Keratinocyte (primary cell): ENCODE results near the gene DCAF12L2.
"Not testable (repeated sequence)": the region's sequence is repeated elsewhere in the genome, so short reads cannot be mapped to it uniquely, and the experiment has no call there.

Experiments used
- EZH2 ChIP-seq: IDR thresholded peaks from one replicate; pipeline ENCODE4 v1.6.1; 2012; ENCODE audit warnings: inconsistent platforms, mild to moderate bottlenecking, low read length, moderate library complexity
- TF ChIP-seq, protein P1 (sequence below), 3 experiments: IDR thresholded peaks in 1 of 3; conservative IDR thresholded peaks in 1 of 3; optimal IDR thresholded peaks in 1 of 3; 2 replicates in 2 of 3; 3 replicates in 1 of 3; pipeline versions ENCODE3 to v1.5.1; 2011; ENCODE audit warnings: low read length in 3 of 3, mild to moderate bottlenecking in 3 of 3, moderate library complexity in 2 of 3, control low read depth in 1 of 3, inconsistent platforms in 1 of 3; ENCODE audit not compliant: insufficient read depth in 2 of 3; ENCODE audit errors: extremely low read depth in 1 of 3

DNA sequence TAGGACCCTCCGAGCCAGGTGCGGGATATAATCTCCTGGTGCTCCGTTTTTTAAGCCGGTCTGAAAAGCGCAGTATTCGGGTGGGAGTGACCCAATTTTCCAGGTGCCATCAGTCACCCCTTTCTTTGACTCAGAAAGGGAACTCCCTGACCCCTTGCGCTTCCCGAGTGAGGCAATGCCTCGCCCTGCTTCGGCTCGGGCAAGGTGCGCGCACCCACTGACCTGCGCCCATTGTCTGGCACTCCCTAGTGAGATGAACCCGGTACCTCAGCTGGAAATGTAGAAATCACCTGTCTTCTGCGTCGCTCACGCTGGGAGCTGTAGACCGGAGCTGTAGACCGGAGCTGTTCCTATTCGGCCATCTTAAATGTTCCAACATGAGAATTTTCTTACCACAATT is 24.8 kb upstream of the DCAF12L2 start:
- TF ChIP-seq, protein P1, sequence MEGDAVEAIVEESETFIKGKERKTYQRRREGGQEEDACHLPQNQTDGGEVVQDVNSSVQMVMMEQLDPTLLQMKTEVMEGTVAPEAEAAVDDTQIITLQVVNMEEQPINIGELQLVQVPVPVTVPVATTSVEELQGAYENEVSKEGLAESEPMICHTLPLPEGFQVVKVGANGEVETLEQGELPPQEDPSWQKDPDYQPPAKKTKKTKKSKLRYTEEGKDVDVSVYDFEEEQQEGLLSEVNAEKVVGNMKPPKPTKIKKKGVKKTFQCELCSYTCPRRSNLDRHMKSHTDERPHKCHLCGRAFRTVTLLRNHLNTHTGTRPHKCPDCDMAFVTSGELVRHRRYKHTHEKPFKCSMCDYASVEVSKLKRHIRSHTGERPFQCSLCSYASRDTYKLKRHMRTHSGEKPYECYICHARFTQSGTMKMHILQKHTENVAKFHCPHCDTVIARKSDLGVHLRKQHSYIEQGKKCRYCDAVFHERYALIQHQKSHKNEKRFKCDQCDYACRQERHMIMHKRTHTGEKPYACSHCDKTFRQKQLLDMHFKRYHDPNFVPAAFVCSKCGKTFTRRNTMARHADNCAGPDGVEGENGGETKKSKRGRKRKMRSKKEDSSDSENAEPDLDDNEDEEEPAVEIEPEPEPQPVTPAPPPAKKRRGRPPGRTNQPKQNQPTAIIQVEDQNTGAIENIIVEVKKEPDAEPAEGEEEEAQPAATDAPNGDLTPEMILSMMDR (optimal IDR thresholded peaks at IDR 0.05 in 1 of 3, IDR thresholded peaks at IDR 0.05 in 1 of 3, conservative IDR thresholded peaks at IDR 0.05 in 1 of 3; ENCODE audit: extremely low read depth in 1 of 3, insufficient read depth in 2 of 3, low read length in 3 of 3) = not testable (repeated sequence)
- not testable (repeated sequence) for TF ChIP-seq EZH2
